AG09319 (cell line): Measurements from ENCODE around the gene LSMEM2.
"Not testable (repeated sequence)": the region's sequence is repeated elsewhere in the genome, so short reads cannot be mapped to it uniquely, and the experiment has no call there.

Experiments used
- DNase-seq: peaks from one replicate; pipeline ENCODE4 v3.0.0-alpha.2; 2010; ENCODE audit warnings: low read depth; ENCODE audit errors: extremely low read depth
- TF ChIP-seq, protein P1 (sequence below): IDR thresholded peaks from 2 replicates; pipeline ENCODE4 v1.5.1; 2011; ENCODE audit warnings: low read depth, mild to moderate bottlenecking, inconsistent platforms, low read length, moderate library complexity

Gene LSMEM2

DNA sequence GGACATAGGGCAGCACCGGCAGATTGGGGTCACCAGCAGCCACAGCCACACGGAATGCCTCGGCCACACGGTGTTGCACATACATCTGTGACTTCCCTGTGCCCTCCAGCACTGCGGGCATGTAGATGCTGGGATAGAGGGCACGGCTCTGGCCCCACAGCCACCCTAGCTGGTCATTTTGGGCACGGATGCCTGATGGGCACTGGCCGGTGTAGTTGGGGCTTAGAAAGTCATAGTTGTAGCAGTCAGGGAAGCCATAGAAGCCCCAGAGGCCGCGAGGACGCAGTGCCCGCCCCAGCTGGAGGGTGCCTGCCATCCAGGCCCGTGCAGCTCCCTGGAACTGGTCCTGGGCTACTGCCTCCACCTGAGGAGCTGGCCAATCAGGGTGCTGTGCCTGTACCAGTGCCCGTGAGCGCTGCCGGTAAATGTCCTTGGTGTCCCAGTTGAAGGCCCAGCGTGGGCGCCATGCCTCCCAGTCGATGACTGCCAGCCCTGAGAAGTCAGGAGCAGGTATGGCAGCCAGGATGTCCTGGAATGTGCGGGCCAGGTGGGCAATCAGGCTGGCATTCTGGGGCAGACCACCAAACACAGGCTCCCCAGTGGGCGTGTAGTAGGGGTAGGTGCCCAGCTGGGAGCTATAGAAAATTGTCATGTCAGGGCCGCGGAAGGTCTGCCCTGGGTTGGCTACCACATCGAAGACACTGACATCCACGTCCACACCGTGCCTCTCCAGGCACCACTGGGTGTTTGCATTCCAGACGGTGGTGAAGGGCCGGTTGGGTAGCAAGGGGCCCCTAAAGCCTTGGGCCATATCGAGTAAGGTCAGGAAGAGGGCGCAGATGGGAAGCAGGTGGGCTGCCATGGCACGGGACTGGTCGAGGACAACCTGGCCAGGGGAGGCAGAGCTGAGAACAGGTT is 23.5 kb downstream of the LSMEM2 start:
- no peak for DNase-seq
- TF ChIP-seq, protein P1, sequence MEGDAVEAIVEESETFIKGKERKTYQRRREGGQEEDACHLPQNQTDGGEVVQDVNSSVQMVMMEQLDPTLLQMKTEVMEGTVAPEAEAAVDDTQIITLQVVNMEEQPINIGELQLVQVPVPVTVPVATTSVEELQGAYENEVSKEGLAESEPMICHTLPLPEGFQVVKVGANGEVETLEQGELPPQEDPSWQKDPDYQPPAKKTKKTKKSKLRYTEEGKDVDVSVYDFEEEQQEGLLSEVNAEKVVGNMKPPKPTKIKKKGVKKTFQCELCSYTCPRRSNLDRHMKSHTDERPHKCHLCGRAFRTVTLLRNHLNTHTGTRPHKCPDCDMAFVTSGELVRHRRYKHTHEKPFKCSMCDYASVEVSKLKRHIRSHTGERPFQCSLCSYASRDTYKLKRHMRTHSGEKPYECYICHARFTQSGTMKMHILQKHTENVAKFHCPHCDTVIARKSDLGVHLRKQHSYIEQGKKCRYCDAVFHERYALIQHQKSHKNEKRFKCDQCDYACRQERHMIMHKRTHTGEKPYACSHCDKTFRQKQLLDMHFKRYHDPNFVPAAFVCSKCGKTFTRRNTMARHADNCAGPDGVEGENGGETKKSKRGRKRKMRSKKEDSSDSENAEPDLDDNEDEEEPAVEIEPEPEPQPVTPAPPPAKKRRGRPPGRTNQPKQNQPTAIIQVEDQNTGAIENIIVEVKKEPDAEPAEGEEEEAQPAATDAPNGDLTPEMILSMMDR, result no peak

DNA sequence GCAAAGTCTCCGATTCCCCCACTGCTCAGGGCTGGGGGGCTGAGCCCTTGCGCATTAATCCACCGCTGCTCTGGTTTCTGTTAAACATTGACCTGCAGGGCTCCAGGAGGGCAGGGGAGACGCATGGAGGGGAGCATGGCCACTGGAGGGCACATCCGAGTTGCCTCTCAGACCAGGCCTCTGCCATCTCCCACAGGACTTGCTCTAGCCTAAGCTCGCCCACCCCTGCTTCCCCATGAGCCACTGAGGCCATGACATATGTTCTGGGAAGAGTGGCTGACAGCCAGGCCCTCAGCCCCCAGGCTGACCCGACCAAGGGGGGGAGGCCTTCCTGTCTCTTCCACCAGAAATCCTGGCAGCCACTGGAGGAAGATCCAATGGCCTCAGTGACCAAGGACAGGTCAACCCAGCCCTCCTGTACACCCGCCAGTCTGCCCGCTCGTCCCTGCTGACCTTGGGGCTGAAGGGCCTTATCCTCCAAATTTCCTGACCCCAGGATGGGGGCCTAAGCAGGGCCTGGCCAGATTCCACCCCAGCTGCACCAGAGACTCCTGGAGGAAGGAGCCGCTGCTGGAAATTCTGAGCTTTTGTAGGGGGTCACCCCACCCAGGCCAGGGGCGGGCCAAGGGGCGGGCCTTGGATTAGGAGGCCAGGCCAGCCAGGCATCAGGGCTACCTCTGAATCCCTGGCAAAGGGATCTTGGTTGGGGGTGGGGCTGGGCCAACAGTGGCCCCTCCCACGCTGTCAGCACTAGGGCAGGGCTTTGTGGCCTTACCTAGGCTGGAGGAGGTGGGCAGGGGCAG is 24.3 kb downstream of the LSMEM2 start, which contains the start of gene HYAL1:
HYAL1 (minus strand) TSS at position 562 of the 803 bp plus-strand sequence. CDS start 618 bp downstream, outside the sequence.
- TF ChIP-seq, protein P1, result no peak; the same call in 1 of the 2 replicates
- no peak for DNase-seq

DNA sequence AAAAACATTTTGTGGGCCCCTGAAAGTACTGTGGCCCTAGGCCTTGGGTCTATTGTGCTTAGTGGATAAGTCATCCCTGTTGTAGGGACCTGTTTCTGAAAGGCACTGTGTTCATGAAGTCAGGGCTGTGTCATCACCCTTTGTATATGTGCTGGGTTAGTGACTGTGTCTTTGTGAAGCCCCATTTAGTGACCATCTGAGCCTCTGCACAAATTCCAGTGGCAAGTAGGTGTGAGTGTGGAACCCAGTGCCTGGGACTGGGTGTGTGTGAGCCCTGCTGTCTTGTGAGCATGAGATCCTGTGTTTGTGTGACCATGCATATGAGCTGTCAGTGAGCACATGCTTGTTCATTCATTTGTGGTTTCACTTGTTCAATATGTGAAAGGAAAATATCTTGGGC is 25.7 kb downstream of the LSMEM2 start:
- TF ChIP-seq, protein P1, result no peak
- DNase-seq, result no peak

DNA sequence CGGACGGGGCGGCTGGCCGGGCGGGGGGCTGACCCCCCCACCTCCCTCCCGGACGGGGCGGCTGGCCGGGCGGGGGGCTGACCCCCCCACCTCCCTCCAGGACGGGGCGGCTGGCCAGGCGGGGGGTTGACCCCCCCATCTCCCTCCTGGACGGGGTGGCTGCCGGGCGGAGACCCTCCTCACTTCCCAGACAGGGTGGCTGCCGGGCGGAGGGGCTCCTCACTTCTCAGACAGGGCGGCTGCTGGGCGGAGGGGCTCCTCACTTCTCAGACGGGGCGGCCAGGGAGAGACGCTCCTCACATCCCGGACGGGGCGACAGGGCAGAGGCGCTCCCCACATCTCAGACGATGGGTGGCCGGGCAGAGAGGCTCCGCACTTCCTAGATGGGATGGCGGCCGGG is 33.2 kb downstream of the LSMEM2 start:
- not testable (repeated sequence) for DNase-seq

DNA sequence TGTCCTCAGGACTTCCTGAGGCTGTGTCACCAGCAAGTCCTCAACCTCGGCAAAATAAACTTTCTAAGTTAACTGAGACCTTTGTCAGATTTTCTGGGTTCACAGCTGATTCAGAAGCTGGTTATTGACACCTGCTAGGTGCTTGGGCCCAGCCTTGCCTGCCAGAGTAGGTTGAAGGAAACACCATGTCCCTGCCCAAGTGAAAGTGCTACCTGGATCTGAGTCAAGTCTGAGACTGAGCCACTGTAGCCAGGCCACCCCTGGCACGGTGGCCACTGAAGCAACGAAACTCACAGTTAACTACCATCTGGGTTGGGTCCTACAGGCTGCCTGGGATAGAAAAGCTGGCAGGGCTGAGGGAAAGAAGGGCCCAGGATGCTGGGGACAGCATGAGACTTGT is 35.5 kb downstream of the LSMEM2 start:
- TF ChIP-seq, protein P1, result no peak
- no peak for DNase-seq

DNA sequence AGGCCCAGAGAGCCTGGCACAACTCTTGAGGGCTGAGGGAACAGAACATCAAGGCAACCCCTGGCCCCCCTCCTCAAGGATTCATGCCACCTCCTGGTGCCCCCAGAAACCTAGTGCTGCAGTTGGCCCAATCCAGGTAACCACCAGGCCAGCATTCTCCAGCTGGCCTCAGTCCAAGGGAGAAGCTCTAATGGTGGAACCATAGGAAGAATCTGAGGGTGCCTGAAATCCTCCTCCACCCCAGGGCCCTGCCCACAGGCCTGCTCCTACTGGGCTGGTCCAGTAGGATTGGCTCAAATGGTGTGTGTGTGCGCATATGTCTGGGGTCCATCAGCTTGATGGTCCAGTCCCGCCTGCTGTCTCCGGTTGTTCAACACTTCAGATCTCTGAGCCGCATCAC is 35.9 kb downstream of the LSMEM2 start:
- TF ChIP-seq, protein P1, result no peak
- no peak for DNase-seq

DNA sequence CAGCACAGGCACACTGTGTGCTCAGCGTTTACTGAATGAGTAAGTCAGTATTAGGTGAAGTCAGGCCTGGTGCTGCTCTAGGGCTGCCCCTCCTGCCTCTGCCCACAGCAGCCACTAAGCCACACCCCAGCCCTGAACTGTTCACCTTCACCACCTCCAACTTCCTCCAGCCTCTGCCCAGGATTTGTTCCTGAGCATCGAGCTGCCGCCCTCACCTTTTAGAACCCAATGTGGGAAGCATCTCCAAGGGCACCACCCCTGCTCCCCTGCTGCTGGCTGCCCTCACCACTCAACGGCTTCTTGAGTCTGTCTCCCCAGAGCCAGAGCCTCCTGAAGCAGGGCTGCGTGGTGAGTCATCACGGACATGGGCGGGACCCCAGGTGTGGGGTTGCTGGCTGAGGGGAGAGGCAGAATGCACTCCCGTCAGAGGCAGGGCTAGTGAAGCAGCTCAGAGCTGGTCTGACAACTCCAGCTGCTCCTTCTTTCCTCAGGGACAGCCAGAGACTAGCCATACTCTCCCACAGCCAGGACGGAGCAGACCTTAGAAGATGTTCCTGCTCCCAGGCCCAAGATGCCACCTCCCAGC is 37.9 kb downstream of the LSMEM2 start:
- DNase-seq, result no peak
- TF ChIP-seq, protein P1, result no peak
